HUES6 (cell line): ENCODE measurements around the gene CERS5.

Experiments used
- H3K27ac ChIP-seq: 2 replicates; pipeline ENCODE4 v1.7.0; 2013; ENCODE audit warnings: low read depth, mild to moderate bottlenecking, low read length, inconsistent platforms
- H3K27me3 ChIP-seq: 2 replicates; pipeline ENCODE4 v1.6.1; 2013; ENCODE audit warnings: low read length; ENCODE audit not compliant: control insufficient read depth, insufficient read depth
- H3K36me3 ChIP-seq: 2 replicates; pipeline ENCODE4 v1.6.1; 2013; ENCODE audit warnings: low read length; ENCODE audit not compliant: control insufficient read depth, insufficient read depth
- H3K4me1 ChIP-seq: 2 replicates; pipeline ENCODE4 v1.6.1; 2013; ENCODE audit warnings: low read length; ENCODE audit not compliant: control insufficient read depth, insufficient read depth
- H3K4me3 ChIP-seq: 2 replicates; pipeline ENCODE4 v1.5.1; 2013; ENCODE audit warnings: low read depth, low read length
- H3K9ac ChIP-seq: one replicate; pipeline ENCODE4 v1.6.1; 2013; ENCODE audit warnings: mild to moderate bottlenecking, low read length
- H3K9me3 ChIP-seq: 2 replicates; pipeline ENCODE4 v1.6.1; 2013; ENCODE audit warnings: low read depth, low read length; ENCODE audit not compliant: control insufficient read depth, insufficient read depth

The CERS5 gene

DNA sequence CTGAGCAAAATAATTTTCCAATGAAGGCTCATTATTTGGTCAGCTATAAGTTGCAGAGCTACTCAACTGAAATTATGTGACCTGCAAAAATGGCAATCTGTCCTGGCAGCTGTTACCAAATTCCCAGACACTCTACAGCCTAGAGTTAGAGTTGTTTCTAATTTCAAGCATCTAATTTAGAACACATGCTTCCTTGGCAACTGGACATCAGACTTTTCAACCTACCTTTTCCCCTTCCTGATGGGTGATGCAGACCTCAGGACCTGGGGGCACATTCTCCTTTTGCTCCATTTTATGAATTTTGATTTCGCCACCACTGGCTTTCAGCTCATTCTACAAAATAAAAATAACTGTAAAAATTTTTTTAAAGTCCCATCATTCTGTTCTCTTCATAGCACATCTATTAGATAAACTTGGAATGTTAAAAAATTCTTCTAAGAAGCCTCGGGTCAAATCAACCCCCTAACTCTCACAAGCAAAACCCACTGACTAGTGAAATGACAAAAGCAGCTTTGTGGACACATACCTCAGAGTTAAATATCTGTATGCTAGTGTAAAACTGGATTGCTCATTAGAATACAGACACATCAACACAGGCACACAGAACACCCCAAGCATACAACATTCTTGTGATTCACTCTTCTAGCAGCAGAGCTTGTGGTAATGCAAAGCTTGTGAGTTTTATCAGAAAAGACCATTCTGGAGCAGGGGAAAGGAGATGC, 33.5 kb upstream of the CERS5 start:
- Histone ChIP-seq H3K9ac (no peak overlapping the region), H3K4me1 (peaks cover 13% of the 10 kb centered on the region), H3K4me3 (no peak overlapping the region), H3K27me3 (no peaks in the 10 kb centered on the region), H3K36me3 (peaks cover 72% of the 10 kb centered on the region), H3K27ac (no peak overlapping the region), H3K9me3 (no peaks in the 10 kb centered on the region)

DNA sequence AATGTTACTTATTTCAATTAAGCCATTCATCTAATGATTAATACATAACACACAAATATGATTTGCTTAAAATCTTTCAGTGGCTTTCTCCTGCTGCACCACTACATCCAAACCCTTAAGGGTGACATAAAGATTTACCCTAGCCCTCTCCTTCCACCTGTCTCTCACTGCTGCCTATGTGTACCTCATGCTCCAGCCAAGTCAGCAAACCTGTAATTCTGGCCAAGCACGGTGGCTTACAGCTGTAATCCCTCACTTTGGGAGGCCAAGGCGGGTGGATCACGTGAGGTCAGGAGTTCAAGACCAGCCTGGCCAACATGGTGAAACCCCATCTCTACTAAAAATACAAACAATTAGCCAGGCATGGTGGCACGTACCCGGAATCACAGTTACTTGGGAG, 31.7 kb upstream of the CERS5 start:
- H3K4me1 ChIP-seq = peaks cover 10% of the 10 kb centered on the region
- H3K9ac ChIP-seq = no peak overlapping the region
- H3K36me3 ChIP-seq = peaks cover 60% of the 10 kb centered on the region
- H3K27me3 ChIP-seq = no peaks in the 10 kb centered on the region
- no peaks in the 10 kb centered on the region for H3K9me3 ChIP-seq
- no peak overlapping the region for H3K27ac ChIP-seq
- no peak overlapping the region for H3K4me3 ChIP-seq

DNA sequence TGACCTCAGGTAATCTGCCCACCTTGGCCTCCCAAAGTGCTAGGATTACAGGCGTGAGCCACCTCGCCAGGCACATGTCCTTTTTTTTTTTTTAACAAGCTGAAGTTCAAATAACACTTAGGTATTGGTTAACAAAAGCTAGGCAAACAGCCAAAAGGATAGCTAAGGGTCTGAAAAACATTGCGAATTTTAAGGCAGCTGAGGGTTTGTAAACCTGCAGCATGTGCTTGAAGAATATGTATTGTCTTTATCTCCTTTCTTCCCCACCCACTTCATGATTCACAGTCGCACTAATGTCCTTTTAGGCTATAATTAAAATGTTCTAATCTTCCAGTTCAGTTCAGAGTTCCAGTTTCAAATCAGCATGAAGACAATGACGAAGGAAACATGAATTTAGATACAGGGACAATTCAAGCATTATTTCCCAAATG, 30.1 kb upstream of the CERS5 start:
- Histone ChIP-seq H3K9ac (no peak overlapping the region), H3K36me3 (peaks cover 61% of the 10 kb centered on the region), H3K27me3 (no peaks in the 10 kb centered on the region), H3K9me3 (no peaks in the 10 kb centered on the region), H3K4me1 (peaks cover 5% of the 10 kb centered on the region), H3K4me3 (no peak overlapping the region), H3K27ac (no peak overlapping the region)

DNA sequence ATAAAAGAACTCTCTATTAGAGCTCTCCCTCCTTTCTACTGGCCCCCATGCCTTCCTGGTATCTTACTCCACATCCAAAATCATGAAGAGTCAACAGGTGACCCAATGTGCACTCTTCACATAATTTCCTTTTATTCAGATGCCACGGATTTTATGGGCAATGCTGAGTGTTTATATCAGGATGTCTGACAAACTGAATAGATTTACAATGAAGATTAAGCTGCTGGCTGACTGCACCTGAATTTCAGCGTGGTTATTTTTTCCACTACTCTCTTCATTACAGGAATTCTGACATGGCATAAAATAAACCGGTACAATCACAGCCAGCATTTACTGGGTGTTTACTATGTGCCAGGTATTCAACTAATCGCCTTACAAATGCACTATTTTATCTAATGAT, 29.4 kb upstream of the CERS5 start:
- H3K27me3 ChIP-seq = no peaks in the 10 kb centered on the region
- H3K27ac ChIP-seq = no peak overlapping the region
- no peak overlapping the region for H3K4me3 ChIP-seq
- H3K4me1 ChIP-seq = no peaks in the 10 kb centered on the region
- no peaks in the 10 kb centered on the region for H3K9me3 ChIP-seq
- no peak overlapping the region for H3K9ac ChIP-seq
- peaks cover 63% of the 10 kb centered on the region for H3K36me3 ChIP-seq

DNA sequence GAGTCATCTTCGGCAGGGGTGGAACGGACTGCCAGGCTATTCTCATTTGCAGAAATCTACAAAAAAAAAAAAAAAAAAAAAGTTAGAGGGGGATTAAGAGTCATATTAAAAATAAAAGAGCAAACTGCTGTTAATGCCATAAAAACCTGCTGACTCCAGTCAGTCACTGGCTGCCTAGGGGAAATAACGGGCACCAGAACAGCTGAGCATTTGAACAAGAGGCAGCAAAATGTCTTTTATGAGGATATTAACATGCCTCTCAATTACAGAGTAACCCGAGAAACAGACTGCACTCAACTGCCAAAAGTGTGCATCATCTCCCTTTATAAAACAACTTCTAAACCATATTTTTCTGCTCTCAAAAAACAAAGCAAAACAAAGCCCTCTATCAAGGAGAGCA, 28.7 kb upstream of the CERS5 start:
- Histone ChIP-seq H3K4me3 (no peak overlapping the region), H3K9me3 (no peaks in the 10 kb centered on the region), H3K9ac (no peak overlapping the region), H3K4me1 (no peaks in the 10 kb centered on the region), H3K27me3 (no peaks in the 10 kb centered on the region), H3K36me3 (peaks cover 67% of the 10 kb centered on the region), H3K27ac (no peak overlapping the region)

DNA sequence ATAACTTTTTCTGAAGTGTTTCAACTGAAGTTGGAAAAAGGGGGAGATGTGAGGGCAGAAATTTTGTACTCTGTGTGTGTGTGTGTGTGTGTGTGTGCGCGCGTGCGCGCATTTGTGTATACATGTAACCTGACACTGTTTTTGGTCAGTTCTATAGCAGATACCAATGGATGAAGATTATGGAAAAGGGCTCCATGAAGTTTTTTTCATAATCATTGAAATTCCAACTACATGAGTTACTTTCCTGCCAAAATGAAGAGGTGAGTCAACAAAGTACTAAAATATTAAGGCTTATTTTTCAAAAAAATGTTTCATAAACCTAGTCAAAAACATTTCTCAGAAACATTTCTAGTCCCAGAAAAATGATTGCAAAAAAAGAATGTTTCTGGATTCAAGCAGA, 25.7 kb upstream of the CERS5 start:
- Histone ChIP-seq H3K9ac (no peak overlapping the region), H3K36me3 (peaks cover 55% of the 10 kb centered on the region), H3K27me3 (no peaks in the 10 kb centered on the region), H3K9me3 (no peaks in the 10 kb centered on the region), H3K4me1 (no peaks in the 10 kb centered on the region), H3K27ac (no peak overlapping the region), H3K4me3 (no peak overlapping the region)

DNA sequence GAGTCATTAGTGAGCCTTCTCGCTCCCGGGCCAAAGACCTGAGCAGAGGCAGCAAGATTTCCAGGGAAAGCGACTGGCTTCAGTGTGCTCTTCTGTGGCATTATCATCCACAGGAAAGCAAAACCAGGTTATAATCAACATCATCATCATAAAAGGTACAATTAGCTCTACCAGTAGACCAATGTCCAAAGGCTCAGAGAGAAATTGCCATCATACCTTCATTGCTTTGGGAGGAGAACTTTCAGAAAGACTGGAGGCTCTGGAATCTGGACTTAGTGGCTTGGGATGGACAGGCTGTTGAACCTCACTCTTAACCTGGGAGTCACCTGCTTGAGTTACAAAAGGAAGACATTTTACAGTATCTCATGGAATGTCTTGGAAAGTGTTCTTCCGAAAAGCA, 25.1 kb upstream of the CERS5 start:
- Histone ChIP-seq H3K27me3 (no peaks in the 10 kb centered on the region), H3K27ac (no peak overlapping the region), H3K36me3 (peaks cover 49% of the 10 kb centered on the region), H3K9me3 (no peaks in the 10 kb centered on the region), H3K4me3 (no peak overlapping the region), H3K4me1 (no peaks in the 10 kb centered on the region), H3K9ac (no peak overlapping the region)

DNA sequence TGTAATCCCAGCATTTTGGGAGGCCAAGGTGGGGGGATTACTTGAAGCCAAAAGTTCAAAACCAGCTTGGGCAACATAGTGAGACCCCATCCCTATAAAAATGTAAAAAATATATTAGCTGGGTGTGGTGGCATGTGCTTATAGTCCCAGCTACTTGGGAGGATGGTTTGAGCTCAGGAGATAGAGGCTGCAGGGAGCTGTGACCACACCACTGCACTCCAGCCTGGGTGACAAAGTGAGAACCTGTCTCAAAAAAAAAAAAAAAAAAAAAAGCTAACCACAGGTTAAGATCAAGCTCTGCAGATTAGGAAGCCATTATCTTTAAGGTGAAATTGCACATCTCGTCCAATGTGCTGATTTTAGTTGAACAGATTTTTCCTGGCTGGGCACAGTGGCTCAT, 23.7 kb upstream of the CERS5 start:
- no peaks in the 10 kb centered on the region for H3K4me1 ChIP-seq
- no peak overlapping the region for H3K9ac ChIP-seq
- no peak overlapping the region for H3K4me3 ChIP-seq
- no peaks in the 10 kb centered on the region for H3K9me3 ChIP-seq
- H3K27me3 ChIP-seq = no peaks in the 10 kb centered on the region
- H3K27ac ChIP-seq = no peak overlapping the region
- H3K36me3 ChIP-seq = peaks cover 36% of the 10 kb centered on the region

DNA sequence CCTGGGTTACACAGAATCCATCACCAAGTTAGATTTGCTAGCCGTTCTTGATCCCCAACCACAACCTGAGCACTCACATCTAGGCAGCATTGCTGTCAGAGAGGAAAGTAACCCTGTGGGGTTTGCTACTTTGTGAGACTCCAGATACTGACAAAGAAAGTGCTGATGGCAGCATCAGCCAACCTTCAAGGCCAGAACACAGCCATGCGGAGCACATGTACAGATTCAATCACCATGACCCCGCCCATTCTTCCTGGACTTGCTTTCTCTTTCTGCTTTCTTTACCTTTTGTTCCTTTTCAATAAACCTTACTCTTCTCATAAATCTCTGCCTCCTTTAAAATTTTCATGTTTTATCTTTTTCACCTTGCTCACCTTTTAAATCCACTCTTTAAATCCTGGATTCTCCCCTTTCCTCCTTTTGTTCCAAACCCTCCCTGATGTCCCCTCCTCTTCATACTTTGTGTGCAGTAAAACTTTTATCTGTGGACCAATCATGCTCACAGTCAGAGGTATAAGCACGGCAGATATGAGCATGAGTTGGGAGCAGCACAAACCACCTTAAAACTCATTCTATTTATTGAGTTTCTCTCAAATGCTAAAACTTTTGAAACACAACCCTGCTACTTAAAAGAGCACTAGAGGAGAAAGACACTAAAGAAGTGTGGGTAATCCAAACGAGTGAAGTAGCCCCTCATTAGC, 21.9 kb upstream of the CERS5 start:
- Histone ChIP-seq H3K4me3 (no peak overlapping the region), H3K9ac (no peak overlapping the region), H3K27me3 (no peaks in the 10 kb centered on the region), H3K27ac (no peak overlapping the region), H3K36me3 (peaks cover 29% of the 10 kb centered on the region), H3K9me3 (no peaks in the 10 kb centered on the region), H3K4me1 (no peaks in the 10 kb centered on the region)

DNA sequence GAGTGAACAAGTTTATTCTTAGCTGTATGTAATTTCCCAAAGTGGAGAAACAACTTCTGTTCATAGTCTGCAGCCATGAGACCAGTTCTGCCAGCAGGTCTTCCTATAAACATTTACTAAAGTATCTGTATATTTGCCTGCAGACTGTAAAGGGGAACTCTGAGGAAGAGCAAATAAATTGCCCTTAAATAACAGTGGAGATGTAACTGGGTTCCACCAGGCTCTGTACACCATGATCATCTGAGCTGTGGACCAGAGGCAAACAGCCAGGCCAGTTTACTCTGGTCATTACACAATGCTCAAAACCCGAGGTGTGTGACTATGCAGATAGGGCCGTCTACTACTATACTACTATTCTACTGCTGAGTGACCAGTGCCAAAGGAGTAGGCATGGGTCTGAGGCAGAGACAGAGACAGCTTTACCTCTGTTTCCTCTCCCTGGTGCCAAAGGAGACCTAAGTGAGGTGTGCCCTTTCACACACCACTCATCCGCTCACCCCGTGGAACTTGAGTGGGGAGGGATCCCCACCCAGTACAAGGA, 21.1 kb upstream of the CERS5 start:
- Histone ChIP-seq H3K4me3 (no peak overlapping the region), H3K27me3 (no peaks in the 10 kb centered on the region), H3K36me3 (peaks cover 29% of the 10 kb centered on the region), H3K9ac (no peak overlapping the region), H3K27ac (no peak overlapping the region), H3K9me3 (no peaks in the 10 kb centered on the region), H3K4me1 (no peaks in the 10 kb centered on the region)

DNA sequence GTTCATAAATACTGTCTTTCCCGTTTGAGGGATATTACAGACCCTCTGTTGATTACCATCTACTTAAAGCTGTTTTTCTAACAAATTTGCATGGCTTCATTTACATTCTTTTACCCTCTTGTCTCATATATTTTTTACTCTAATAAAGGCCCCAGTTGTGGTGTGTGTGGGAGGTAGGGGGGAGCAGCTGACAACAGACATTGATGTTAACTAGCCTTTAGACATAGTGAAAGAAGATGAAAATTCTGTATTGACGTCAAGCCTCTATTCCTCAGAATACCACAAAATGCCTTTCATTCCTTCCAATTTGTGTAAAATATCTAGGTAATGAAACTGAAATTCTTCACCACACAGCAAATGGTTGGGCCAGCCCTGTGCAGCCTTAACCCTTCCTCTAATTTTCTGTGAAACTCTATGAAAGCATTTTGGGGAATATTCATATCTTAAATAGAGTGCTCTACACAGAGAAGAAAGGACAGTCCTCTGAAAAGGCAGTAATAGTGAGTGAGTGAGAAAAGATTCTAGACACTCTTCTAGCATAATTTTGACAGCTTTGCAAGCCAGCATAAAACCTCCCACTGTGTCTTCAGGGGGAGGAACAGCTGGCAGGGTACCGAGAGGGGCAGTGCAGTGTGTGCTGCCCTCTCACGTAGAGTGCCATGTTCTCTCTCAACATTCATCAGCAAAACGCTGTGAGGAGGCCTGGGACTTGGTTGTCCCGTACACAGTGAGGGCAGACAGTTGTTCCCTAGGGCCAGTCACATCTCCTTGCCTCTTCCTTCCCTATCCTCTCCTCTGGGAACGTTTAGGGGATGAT, 20.1 kb upstream of the CERS5 start:
- no peaks in the 10 kb centered on the region for H3K4me1 ChIP-seq
- H3K36me3 ChIP-seq = peaks cover 22% of the 10 kb centered on the region
- no peak overlapping the region for H3K9ac ChIP-seq
- H3K9me3 ChIP-seq = no peaks in the 10 kb centered on the region
- H3K27me3 ChIP-seq = no peaks in the 10 kb centered on the region
- no peak overlapping the region for H3K27ac ChIP-seq
- no peak overlapping the region for H3K4me3 ChIP-seq
